ENCODE measurements around the gene PSMA5.
"Not testable (repeated sequence)": the region's sequence is repeated elsewhere in the genome, so short reads cannot be mapped to it uniquely, and the experiment has no call there.

Gene PSMA5

DNA sequence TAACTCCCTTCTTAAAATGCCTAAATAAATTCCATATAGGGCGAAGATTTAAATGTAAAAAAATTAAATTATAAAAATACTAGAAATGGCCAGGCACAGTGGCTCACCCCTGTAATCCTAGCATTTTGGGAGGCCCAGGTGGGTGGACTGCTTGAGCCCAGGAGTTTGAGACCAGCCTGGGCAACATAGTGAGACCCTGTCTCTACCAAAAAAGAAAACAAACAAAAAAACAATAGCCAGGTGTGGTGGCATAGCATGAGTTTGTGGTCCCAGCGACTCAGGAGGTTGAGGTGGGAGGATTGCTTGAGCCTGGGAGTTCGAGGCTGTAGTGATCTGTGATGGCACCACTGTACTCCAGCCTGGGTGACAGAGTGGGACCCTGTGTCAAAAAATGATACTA lies 46.3 kb downstream of the PSMA5 start:
- H3K9me3 Mint-ChIP-seq, result no peaks in the 10 kb centered on the region
- ATAC-seq (replicated peaks), result no peak
- H3K4me3 Mint-ChIP-seq, result no peak overlapping the region
- H3K36me3 Mint-ChIP-seq, result no peaks in the 10 kb centered on the region
- no peak overlapping the region for H3K27ac Mint-ChIP-seq
- H3K4me1 Mint-ChIP-seq, result peaks cover 0 to 2% of the 10 kb centered on the region in 2 donors
- H3K27me3 Mint-ChIP-seq, result peaks cover 11 to 17% of the 10 kb centered on the region in 2 donors
- DNase-seq, result no peak

DNA sequence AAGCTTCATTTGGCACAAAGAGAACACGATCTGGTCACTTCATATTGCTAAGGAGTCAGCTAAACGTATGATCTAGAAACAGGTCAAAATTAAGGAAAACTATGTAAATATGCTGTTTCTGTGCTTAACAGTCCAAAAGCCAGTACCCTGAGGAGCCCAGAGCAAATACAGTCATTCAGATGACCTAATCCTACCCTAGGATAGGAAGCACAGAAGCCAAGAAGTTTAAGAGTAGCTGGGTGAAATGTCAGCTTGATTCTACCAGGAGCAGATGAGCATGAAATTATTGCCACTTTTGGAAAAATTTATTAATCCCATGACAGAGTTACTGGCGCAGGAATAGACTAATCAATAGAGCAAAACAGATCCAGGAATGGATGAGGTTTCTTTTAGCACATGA lies 46.8 kb downstream of the PSMA5 start:
- Mint-ChIP-seq H3K4me3 (no peak overlapping the region), H3K27me3 (peaks cover 6 to 12% of the 10 kb centered on the region in 2 donors), H3K27ac (no peak overlapping the region), H3K36me3 (no peaks in the 10 kb centered on the region), H3K9me3 (no peaks in the 10 kb centered on the region), H3K4me1 (peaks cover 0 to 2% of the 10 kb centered on the region in 2 donors)
- ATAC-seq (replicated peaks) (no peak), DNase-seq (no peak)

DNA sequence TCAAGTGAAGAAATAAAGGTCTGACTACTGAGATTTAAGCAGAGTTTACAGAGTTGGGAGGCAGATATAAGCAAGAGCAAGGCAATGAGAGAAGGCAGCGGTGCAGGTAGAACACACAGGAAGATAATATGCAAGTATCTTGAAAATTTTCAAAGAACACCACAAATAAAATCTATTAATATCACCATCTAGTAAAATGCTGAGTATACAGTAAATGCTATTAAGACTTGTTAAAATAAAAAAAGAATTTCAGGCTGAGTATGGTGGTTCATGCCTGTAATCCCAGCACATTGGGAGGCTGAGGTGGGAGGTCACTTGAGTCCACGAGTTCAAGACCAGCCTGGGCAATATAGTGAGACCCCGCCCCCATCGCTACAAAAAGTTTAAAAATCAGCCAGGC lies 48.5 kb downstream of the PSMA5 start:
- ATAC-seq (replicated peaks), result no peak
- H3K36me3 Mint-ChIP-seq, result no peaks in the 10 kb centered on the region

DNA sequence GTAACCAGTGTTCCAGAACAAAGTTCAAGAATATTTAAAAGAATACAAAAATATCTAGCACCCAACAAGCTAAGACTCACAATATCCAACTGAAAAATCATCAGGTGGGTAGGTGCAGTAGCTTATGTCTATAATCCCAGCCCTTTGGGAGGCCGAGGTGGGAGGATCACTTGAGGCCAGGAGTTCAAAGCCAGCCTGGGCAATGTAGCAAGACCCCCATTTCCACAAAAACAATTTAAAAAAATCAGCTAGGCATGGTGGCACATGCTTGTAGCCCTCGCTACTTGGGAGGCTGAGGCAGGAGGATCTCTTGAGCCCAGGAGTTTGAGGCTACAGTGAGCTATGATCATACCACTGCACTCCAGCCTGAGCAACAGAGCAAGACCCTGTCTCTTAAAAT lies 52.6 kb downstream of the PSMA5 start:
- not testable (repeated sequence) for H3K36me3 Mint-ChIP-seq; H3K4me3 Mint-ChIP-seq; ATAC-seq (replicated peaks); H3K9me3 Mint-ChIP-seq; DNase-seq; H3K27ac Mint-ChIP-seq
- H3K27me3 Mint-ChIP-seq, result peaks cover 8 to 21% of the 10 kb centered on the region in 2 donors
- peaks cover 6 to 15% of the 10 kb centered on the region in 2 donors for H3K4me1 Mint-ChIP-seq

More for the DNA sequence above, 48.5 kb downstream of the PSMA5 start:
- DNase-seq, result no peak
- H3K4me3 Mint-ChIP-seq, result no peak overlapping the region
- no peaks in the 10 kb centered on the region for H3K4me1 Mint-ChIP-seq
- H3K9me3 Mint-ChIP-seq, result no peaks in the 10 kb centered on the region
- H3K27me3 Mint-ChIP-seq, result peaks cover 0 to 9% of the 10 kb centered on the region in 2 donors
- no peak overlapping the region for H3K27ac Mint-ChIP-seq

DNA sequence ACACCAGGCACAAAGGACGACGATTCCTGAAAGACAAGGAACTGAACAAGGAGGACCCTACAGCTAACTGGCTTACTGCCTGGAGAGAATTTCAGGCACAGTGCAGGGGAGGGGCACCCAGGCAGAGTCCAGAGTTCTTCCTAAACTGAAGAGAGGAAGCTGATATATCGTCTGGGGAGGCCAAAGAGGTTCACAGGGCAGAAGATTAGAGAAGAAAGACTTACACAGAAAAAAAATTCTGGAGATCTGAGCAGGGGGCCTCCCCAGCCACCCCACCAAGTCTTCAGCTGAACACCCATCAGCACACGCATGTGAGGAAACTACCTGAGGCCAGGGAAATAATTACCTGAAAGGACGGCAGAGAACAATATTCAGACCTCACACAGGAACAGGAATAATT lies 53.1 kb downstream of the PSMA5 start:
- ATAC-seq (replicated peaks) (no peak), DNase-seq (no peak)
- Mint-ChIP-seq H3K36me3 (no peaks in the 10 kb centered on the region), H3K9me3 (no peaks in the 10 kb centered on the region), H3K27ac (no peak overlapping the region), H3K27me3 (peaks cover 8 to 21% of the 10 kb centered on the region in 2 donors), H3K4me1 (peaks cover 6 to 16% of the 10 kb centered on the region in 2 donors), H3K4me3 (no peak overlapping the region)

DNA sequence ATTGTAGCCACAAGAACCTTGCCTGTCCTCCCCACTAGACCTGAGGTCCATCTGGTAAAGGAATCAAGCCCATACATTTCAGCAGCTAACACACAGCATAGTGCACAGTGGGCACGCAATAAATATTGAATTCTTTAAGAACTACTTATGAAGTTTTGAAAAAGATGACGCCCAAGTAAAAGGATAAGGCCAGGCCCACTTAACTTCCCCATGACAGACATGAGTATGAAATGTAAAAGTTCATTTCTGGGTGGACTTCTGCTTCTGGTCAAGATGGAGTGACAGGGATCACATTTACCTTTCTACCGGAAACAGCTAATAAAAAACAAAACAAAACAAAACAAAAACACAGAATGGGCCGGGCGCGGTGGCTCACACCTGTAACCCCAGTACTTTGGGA lies 54.0 kb downstream of the PSMA5 start:
- Mint-ChIP-seq H3K27me3 (peaks cover 8 to 27% of the 10 kb centered on the region in 2 donors), H3K36me3 (no peaks in the 10 kb centered on the region), H3K4me3 (no peak overlapping the region), H3K4me1 (peaks cover 6 to 16% of the 10 kb centered on the region in 2 donors), H3K9me3 (no peaks in the 10 kb centered on the region), H3K27ac (no peak overlapping the region)
- DNase-seq (no peak), ATAC-seq (replicated peaks) (no peak)

- H3K9me3 Mint-ChIP-seq, result no peaks in the 10 kb centered on the region
- H3K36me3 Mint-ChIP-seq, result no peaks in the 10 kb centered on the region
- H3K27ac Mint-ChIP-seq, result no peak overlapping the region
- H3K4me1 Mint-ChIP-seq, result peaks cover 6 to 16% of the 10 kb centered on the region in 2 donors
- H3K27me3 Mint-ChIP-seq, result peaks cover 8 to 29% of the 10 kb centered on the region in 2 donors
- DNase-seq (no peak), ATAC-seq (replicated peaks) (peak in 1 of 2 donors; percentile 60)
- peak overlapping the region in 1 of 2 donors; percentile 22 for H3K4me3 Mint-ChIP-seq
These were observed 54.9 kb downstream of the PSMA5 start for GRCh38 chr1:109371341-109371739.

GRCh38 chr1:109370712-109371340 lies 55.4 kb downstream of the PSMA5 start:
- Mint-ChIP-seq H3K4me3 (peak overlapping the region in 1 of 2 donors; percentile 22), H3K27ac (no peak overlapping the region), H3K27me3 (peaks cover 8 to 29% of the 10 kb centered on the region in 2 donors), H3K9me3 (no peaks in the 10 kb centered on the region), H3K36me3 (no peaks in the 10 kb centered on the region), H3K4me1 (peaks cover 6 to 16% of the 10 kb centered on the region in 2 donors)
- DNase-seq (no peak), ATAC-seq (replicated peaks) (no peak)

GRCh38 chr1:109369167-109369746 lies 57.0 kb downstream of the PSMA5 start:
- H3K27ac Mint-ChIP-seq, result no peak overlapping the region
- peaks cover 8 to 28% of the 10 kb centered on the region in 2 donors for H3K27me3 Mint-ChIP-seq
- no peak for ATAC-seq (replicated peaks)
- no peak for DNase-seq
- H3K9me3 Mint-ChIP-seq, result no peaks in the 10 kb centered on the region
- no peak overlapping the region for H3K4me3 Mint-ChIP-seq
- H3K36me3 Mint-ChIP-seq, result no peaks in the 10 kb centered on the region
- peaks cover 6 to 18% of the 10 kb centered on the region in 2 donors for H3K4me1 Mint-ChIP-seq

DNA sequence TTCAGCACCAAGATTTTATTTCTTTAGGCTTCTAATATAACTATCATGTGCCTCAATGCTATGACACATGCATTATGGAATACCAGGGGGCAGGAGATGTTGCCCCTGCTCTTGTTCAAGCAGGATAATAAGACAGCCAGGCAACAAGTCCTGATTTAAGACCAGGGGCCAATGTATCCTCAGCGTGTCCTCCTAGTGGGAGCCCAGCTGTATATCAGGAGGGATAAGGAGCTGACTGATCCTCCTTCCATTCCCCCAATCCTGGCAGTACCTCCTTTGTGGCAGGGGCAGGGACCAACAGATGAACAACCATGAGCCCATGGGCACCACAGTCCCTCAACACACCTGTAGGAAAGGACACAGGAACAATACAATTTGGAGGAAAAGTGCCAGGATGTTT lies 57.8 kb downstream of the PSMA5 start:
- H3K4me1 Mint-ChIP-seq, result peaks cover 11 to 25% of the 10 kb centered on the region in 2 donors
- H3K27ac Mint-ChIP-seq, result no peak overlapping the region
- no peak overlapping the region for H3K4me3 Mint-ChIP-seq
- DNase-seq (no peak), ATAC-seq (replicated peaks) (no peak)
- H3K9me3 Mint-ChIP-seq, result no peaks in the 10 kb centered on the region
- H3K27me3 Mint-ChIP-seq, result peaks cover 8 to 33% of the 10 kb centered on the region in 2 donors
- H3K36me3 Mint-ChIP-seq, result no peaks in the 10 kb centered on the region

GRCh38 chr1:109367626-109368025 lies 58.6 kb downstream of the PSMA5 start:
- H3K4me1 Mint-ChIP-seq, result peaks cover 11 to 25% of the 10 kb centered on the region in 2 donors
- ATAC-seq (replicated peaks), result no peak
- no peaks in the 10 kb centered on the region for H3K9me3 Mint-ChIP-seq
- H3K27me3 Mint-ChIP-seq, result peaks cover 8 to 28% of the 10 kb centered on the region in 2 donors
- no peak overlapping the region for H3K4me3 Mint-ChIP-seq
- no peak overlapping the region for H3K27ac Mint-ChIP-seq
- no peaks in the 10 kb centered on the region for H3K36me3 Mint-ChIP-seq
- no peak for DNase-seq

GRCh38 chr1:109365642-109366204 lies 60.5 kb downstream of the PSMA5 start:
- no peak overlapping the region for H3K4me3 Mint-ChIP-seq
- H3K9me3 Mint-ChIP-seq, result no peaks in the 10 kb centered on the region
- H3K4me1 Mint-ChIP-seq, result peaks cover 8 to 20% of the 10 kb centered on the region in 2 donors
- DNase-seq, result no peak
- ATAC-seq (replicated peaks), result peak in 1 of 2 donors; percentile 58
- peaks cover 2 to 23% of the 10 kb centered on the region in 2 donors for H3K27me3 Mint-ChIP-seq
- H3K27ac Mint-ChIP-seq, result no peak overlapping the region
- H3K36me3 Mint-ChIP-seq, result no peaks in the 10 kb centered on the region

DNA sequence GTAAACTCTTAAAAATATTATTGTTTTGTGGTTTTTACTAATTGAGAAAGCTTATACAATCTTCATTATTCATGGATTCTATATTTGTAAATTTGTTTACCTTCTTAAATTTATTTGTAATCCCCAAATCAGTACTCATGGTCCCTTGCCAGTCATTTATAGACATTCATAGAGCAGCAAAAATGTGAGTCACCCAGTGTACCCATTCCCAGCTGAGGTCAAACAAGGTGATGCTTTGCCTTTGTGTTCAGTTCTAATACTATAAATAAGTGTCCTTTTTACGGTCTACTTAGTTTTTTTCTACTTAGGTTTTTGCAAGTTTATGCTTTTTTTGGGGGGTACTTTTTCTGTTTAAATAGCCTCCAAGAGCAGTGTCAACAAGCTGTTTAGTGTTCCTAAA lies 64.6 kb downstream of the PSMA5 start:
- Mint-ChIP-seq H3K36me3 (no peaks in the 10 kb centered on the region), H3K27ac (no peak overlapping the region)

DNA sequence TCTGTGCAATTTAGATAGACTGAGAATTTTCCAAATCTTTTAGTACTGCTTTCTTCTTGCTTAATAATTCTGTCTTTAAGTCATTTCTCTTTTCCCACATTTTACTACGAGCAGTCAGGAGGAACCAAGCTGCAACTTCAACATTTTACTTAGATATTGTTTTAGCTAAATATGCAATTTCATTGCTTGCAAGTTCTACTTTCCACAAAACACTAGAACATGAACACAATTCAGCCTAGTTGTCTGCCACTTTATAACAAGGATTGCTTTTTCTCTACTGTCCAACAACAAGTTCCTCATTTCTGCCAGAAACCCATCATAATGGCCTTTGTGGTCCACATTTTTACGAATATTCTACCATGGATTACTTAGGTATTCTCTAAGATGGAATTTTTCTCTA lies 65.2 kb downstream of the PSMA5 start:
- ATAC-seq (replicated peaks) (no peak), DNase-seq (no peak)
- Mint-ChIP-seq H3K4me1 (peaks cover 5 to 9% of the 10 kb centered on the region in 2 donors), H3K27ac (no peak overlapping the region), H3K4me3 (no peak overlapping the region), H3K36me3 (no peaks in the 10 kb centered on the region), H3K9me3 (no peaks in the 10 kb centered on the region), H3K27me3 (peaks cover 0 to 8% of the 10 kb centered on the region in 2 donors)

More for the DNA sequence above, 64.6 kb downstream of the PSMA5 start:
- H3K27me3 Mint-ChIP-seq, result peaks cover 0 to 8% of the 10 kb centered on the region in 2 donors
- ATAC-seq (replicated peaks) (no peak), DNase-seq (no peak)
- no peaks in the 10 kb centered on the region for H3K9me3 Mint-ChIP-seq
- no peak overlapping the region for H3K4me3 Mint-ChIP-seq
- H3K4me1 Mint-ChIP-seq, result peaks cover 5 to 9% of the 10 kb centered on the region in 2 donors

DNA sequence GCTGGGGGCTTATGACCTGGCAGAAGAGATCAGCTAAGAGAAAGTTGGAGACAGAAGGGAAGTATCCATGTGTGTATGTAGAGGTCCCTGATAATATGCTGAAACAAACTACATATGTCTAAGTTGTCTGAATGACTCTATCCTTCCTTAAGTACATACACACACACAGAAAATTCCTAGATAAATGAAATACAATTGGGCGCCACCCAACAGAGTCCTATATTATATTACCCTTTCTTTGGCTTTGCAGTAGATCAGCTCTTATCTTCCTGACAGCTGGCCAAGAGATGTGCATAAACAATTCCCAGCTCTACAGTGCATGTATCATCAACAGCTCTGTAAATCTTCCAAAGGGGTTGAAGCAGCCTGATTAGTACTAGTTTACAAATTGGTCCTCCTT lies 68.6 kb downstream of the PSMA5 start:
- no peak for DNase-seq
- H3K9me3 Mint-ChIP-seq, result no peaks in the 10 kb centered on the region
- no peak for ATAC-seq (replicated peaks)
- H3K36me3 Mint-ChIP-seq, result no peaks in the 10 kb centered on the region
- no peaks in the 10 kb centered on the region for H3K4me1 Mint-ChIP-seq
- H3K27me3 Mint-ChIP-seq, result peaks cover 0 to 6% of the 10 kb centered on the region in 2 donors
- H3K27ac Mint-ChIP-seq, result no peak overlapping the region
- no peak overlapping the region for H3K4me3 Mint-ChIP-seq

Measured in stimulated activated naive B cell treated with anti-CD40 and anti-IgM and Interleukin-4, amounts not matched to agents 10 μg/mL and 1 μg/mL and 100 μg/mL, for 72 hours (primary cell).